NOMO-1 treated with dmso at 0.1 percent for 144 hours (cell line): ENCODE data around the gene TMCC3.
"Not testable (repeated sequence)": the region's sequence is repeated elsewhere in the genome, so short reads cannot be mapped to it uniquely, and the experiment has no call there.

Experiments used
- DNase-seq: peaks from one replicate; lab custom pipeline; 2025; ENCODE audit not compliant: unreplicated experiment; lab: John Stamatoyannopoulos, UW

The TMCC3 gene

DNA sequence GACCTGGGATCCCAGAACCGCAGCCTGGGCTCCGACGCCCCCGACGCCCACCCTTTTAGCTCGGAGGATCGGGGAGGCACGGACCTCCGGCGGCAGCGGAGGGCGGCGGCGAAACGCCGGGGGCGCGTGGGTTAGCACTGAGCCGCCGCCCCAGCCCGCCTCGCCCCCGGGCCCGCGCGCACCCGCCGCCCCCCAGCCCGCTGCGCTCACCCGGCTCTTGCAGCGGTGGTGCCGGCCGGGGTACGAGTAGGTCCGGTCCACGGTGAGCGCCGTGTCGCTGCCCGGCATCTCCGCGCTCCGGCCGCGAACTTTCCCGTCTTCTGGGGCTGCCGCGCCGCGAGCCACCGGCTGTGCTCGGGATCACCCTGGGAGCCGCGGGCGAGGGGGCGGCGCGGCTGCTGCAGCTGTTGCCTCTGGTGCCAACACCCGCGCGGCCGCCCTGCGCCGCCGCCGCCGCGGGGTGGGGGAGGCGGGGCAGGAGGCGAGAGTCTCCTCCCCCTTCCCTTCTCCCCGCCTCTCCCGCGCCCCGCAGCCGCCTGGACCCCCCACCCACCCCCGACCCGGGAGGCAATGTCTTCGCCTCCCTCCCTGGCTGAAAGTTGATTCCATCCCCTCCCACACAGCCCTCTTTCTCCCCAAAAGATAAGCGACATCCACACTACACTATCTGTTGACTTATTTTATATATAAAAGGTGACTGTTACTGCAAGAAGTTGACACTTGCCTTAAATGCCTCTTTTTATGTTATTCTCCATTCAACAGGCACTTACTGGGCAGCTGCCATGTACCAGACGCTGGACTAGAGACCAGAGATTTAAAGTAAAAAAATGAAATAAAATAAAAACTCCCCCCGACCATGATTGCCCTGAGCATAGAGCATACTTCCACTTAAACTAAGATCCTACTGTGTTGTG, at the start of gene TMCC3:
Gene TMCC3 (minus strand): TSS at position 415 of the 914 bp plus-strand sequence. CDS start 127 bp downstream, at position 288.
- no peak for DNase-seq

- DNase-seq, result no peak
These were observed 49.4 kb upstream of the TMCC3 start for GRCh38 chr12:94699801-94700200.

- no peak for DNase-seq
These were observed 48.2 kb upstream of the TMCC3 start for GRCh38 chr12:94698578-94698977.

- no peak for DNase-seq
These were observed 47.3 kb upstream of the TMCC3 start for GRCh38 chr12:94697631-94698030.

DNA sequence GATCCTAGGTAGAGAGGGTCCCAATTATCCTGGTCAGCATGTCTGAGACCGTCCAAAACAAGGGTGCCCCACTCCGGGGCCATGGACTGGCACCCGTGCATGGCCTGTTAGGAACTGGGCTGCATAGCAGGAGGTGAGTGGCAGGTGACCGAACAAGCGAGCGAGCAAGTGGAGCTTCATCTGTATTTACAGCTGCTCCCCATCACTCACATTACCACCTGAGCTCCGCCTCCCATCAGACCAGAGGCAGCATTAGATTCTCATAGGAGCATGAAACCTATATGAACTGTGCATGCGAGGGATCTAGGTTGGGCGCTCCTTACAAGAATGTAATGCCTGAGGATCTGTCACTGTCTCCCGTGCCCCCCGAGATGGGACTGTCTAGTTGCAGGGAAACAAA, 44.4 kb upstream of the TMCC3 start:
- no peak for DNase-seq

- not testable (repeated sequence) for DNase-seq
These were observed 42.5 kb upstream of the TMCC3 start for GRCh38 chr12:94692826-94693225.

GRCh38 chr12:94690198-94690771, 39.9 kb upstream of the TMCC3 start:
- no peak for DNase-seq

DNA sequence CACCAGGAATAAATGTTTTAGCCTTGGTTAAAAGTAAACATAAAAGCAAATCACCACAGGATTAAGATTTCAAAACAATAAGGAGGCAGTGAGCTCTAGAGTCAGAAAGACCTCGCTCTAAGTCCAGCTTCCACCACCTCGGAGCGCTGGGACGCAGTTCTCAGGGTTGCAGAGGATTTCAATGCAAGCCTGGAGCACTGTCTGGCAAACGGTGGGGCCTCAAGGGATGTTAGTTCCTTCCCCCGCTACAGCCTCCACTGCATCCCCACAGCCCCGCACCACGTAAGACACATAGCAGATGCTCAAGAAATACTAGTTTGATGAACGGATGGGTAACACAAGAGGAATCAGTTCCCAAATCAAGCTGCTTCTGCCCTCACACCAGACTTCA, 39.3 kb upstream of the TMCC3 start:
- no peak for DNase-seq

- peak; percentile 61 for DNase-seq
These were observed 38.8 kb upstream of the TMCC3 start for GRCh38 chr12:94689002-94689645.

- no peak for DNase-seq
These were observed 37.5 kb upstream of the TMCC3 start for GRCh38 chr12:94687891-94688290.

GRCh38 chr12:94686834-94687628, 36.7 kb upstream of the TMCC3 start:
- DNase-seq, result no peak

DNA sequence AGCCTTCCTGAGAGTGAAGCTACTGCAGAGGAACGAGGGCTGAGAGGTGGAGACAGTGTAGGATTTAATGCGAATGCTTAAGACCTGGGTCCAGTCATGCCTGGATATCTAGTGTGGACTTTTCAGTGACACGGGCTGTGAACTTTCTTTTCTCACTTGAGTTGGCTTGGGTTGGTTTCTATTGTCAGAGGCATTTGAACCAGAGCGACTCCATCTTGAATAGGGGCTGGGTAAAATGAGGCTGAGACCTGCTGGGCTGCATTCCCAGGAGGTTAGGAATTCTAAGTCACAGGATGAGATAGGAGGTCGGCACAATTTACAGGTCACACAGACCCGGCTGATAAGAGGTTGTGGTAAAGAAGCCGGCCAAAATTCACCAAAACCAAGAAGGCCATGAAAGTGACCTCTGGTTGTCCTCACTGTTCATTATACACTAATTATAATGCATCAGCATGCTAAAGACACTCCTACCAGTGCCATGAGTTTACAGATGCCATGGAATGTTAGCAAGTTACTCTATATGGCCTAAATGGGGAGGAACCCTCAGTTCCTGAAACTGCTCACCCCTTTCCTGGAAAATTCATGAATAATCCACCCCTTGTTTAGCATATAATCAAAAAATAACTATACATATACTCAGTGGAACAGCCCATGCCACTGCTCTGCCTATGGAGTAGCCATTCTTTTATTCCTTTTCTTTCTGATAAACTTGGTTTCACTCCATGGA, 34.2 kb upstream of the TMCC3 start:
- DNase-seq, result no peak

- no peak for DNase-seq
These were observed 29.3 kb upstream of the TMCC3 start for GRCh38 chr12:94679554-94680195.

DNA sequence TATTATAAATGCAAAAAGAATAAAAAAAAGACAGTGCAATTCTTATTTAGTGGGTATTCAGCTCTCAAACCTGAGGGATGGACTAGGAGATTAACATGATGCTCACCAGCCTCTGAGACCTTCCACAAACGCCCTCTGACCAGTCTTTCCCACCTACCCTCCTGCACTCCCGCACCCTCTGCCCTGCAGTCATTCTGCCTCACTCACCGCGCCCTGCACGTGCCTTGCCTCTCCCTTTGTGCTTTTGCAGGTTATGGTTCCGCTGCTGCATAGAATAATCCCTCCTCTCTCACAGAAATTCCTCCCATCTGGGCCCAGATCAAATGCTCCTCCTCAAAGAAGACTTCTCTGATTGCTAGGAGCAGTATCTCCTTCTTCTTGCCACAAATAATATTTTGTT, 28.5 kb upstream of the TMCC3 start:
- DNase-seq, result no peak

- DNase-seq, result no peak
These were observed 28.0 kb upstream of the TMCC3 start for GRCh38 chr12:94678379-94678778.

DNA sequence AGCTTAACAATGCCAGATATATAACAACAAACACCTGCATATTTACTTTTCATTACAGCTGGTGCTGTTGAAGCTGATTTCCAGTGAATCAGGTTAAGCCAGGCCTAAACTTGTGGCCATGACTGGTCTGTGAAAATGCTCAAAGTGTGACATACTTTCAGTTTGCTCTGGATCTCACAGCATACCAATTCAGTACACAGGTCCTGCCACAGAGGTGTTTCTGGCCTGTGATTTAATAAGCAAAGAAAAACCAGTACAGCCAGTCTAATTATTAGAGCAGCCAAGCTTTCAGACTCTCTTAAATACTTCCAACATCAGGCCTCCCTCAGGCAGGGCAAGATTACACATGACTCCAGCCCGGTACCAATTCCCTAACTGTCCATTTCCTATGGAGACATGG, 27.4 kb upstream of the TMCC3 start:
- no peak for DNase-seq

GRCh38 chr12:94676922-94677321, 26.6 kb upstream of the TMCC3 start:
- no peak for DNase-seq

DNA sequence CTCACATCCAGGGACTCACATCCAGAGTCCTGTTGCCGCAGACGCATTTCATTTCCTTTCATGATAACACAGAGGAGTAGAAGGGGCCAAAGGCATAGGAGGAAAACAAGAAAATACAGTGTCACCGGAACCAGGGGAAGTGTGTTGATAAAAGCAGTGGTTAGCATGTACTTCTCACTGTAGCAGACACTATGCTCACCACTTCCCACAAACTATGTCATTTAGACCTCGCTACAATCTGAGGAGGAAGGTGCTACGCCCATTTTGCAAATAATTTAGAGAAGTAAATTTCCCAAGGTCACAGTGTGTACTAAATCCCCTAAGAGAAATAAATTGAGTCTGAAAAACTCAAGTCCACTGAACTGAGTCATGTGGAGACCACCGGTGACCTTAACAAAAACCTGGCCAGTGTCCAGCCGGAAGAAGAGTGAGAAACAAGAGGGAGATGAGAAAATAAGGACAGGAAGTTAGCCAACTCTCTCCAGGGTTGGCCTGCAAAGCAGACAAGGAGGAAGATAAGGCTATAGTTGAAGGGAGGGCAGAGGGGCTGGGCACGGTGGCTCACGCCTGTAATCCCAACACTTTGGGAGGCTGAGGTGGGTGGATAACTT, 25.8 kb upstream of the TMCC3 start:
- peak; percentile 77 for DNase-seq

- no peak for DNase-seq
These were observed 24.5 kb upstream of the TMCC3 start for GRCh38 chr12:94674835-94675234.

DNA sequence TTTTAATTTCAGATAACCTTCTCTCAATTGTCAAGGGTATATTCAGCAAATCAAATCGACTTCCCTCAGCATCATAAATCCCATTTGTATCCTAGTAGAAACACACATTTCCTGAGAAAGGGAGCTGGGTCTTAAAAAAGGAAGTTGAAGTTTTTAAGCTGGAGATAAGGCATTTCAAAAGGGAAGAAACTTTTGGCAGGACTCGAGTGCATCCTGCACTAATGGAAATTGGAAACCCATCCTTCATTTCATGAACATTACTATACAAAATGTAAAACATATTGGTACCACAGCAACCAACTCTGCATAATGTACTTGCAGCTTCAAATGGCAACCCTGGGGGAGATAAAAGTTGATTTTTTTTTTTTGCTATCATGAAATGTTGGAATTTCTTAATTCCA, 23.7 kb upstream of the TMCC3 start:
- no peak for DNase-seq
